GM19395 (cell line): ENCODE data around the gene GNPAT.
A peak's percentile ranks its signal among the peaks of the same experiment; 100 is the strongest.

Experiments used
- ATAC-seq: cut with Tn5 transposase; IDR thresholded peaks from one replicate; pipeline ENCODE4 v1.9.1; 2021; ENCODE audit warnings: mild to moderate bottlenecking, moderate library complexity; ENCODE audit not compliant: unreplicated experiment

Gene GNPAT

GRCh38 chr1:231240883-231241735, at the start of gene GNPAT:
Gene GNPAT (plus strand): TSS chr1:231241212. CDS start chr1:231241379, 167 bp downstream.
- ATAC-seq, result peak; percentile 93

GRCh38 chr1:231192620-231193163, 48.3 kb upstream of the GNPAT start:
- ATAC-seq, result no peak

GRCh38 chr1:231193710-231194340, 47.2 kb upstream of the GNPAT start:
- ATAC-seq, result no peak

DNA sequence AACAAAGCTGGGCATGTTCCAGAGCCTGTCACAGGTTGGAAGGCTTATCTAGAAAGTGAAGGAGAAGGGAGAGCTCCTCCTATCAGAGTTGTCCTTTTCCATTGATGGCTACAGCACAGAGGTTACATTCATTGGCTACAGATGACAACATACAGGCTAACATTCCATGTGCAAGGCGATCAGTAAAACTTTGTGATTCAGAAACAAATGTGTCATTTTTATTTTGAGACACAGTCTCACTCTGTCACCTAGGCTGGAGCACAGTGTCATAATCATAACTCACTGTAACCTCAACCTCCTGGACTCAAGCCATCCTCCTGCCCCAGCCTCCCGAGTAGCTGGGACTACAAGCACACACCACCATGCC, 46.6 kb upstream of the GNPAT start:
- no peak for ATAC-seq

DNA sequence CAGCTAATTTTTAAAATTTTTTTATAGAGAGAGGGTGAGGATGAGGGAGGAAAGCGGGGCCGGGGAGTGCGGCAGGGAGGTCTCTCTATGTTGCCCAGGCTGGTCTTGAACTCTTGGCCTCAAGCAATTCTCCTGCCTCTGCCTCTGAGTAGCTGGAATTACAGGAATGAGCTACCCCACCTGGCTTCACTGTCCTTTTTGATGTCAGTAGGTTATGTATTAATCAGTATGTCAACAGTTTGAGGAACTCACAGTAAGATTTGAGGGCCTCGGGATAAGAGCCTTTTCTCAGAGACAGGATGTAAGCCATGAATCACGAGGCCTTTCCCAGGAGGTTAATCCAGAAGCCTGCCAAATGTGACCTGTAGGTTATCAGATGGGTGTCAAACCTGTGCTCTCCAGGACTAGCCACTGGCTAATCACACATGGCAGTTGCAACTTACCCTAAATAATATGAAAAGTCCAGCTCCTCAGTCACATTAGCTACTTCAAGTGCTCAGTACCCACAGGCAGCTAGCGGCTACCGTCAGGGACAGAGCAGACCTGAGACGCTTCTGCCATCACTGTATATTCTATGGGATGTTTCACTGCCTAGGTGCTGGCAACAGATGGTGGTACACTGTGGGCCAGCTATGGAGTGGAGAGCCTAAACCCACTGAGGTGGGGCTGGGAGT, 46.0 kb upstream of the GNPAT start:
- no peak for ATAC-seq

DNA sequence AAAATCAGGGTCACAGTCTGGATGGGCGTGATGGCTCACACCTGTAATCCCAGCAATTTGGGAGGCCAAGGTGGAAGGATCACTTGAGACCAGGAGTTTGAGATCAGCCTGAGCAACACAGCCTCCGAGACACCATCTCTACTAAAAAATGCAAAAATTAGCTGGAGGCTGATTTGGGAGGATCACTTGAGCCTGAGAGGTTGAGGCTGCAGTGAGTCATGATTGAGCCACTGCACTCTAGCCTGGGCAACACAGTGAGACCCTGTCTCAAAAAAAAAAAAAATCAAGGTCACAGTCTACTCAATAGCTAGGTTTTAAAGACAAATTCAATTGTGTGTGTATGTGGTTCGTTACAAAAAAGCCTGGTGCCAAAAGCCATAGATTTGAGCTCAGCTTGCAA, 44.7 kb upstream of the GNPAT start:
- no peak for ATAC-seq

DNA sequence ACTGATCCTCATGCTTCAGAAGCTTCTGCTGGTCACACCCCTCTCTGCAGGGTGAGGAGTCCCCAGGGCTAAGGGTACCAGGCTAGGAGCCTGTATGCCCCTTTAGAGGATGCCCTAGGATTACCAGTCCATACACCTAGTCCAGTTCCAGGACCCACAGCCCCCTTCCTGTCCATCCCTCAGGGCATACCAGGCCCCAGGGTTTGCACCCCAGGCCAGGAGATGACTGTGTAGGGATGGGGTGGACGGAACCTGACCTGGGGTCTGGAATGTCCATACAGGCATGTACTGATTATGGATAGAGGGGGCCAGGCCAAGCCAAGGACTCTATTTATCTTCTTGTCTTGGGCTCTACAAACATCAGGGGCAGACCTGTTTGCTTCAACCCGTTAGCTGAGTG, 44.3 kb upstream of the GNPAT start:
- no peak for ATAC-seq

DNA sequence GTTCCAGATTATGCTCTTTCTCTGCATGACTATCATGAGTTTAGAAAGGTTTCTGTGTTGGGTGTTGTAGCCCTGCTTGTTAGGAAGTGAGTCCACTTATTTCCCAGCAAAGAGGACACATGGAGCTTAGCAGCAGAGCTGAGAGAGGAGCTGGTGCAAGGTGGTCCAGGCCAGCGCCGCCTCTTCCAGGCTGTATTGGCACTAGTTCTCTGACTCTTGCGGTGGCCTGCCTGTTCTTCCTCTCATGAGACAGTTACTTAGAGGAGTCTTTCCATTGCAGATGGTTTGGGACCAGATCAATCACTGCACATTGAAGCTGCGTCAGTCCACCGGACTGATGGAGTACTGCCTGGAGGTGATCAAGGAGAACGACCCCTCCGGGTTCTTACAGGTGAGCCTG, 41.1 kb upstream of the GNPAT start:
- ATAC-seq, result no peak

DNA sequence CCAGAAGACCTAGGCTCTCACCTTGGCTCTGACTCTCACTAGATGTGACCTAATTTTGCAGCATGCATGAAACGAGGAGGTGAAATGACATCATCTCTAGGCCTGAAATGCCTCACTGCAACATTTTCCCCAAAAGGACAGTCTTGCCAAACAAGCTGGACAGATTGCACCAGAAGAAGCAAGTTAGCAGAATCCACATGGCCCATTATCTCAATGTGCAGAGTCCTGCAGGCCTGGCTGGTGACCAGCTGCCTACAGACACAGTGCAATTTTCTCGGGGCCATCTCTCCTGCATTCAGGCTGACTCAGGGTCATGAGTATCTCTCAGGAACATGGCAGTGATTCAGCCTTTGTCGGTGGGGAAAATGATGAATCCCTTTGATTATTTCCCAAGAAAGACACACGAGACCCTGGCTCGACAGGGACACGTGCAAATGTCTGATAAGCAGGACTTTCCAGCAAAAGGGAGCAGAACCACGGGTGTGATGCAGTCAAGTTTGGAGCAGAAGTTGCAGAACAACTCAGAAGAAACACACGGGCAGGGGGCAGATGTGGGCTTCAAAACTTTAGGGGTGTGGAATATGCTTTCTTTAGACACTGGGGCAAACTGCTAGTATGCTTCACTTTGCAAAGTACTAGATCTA, 40.5 kb upstream of the GNPAT start:
- ATAC-seq, result no peak

GRCh38 chr1:231201375-231201978, 39.5 kb upstream of the GNPAT start:
- ATAC-seq, result no peak

DNA sequence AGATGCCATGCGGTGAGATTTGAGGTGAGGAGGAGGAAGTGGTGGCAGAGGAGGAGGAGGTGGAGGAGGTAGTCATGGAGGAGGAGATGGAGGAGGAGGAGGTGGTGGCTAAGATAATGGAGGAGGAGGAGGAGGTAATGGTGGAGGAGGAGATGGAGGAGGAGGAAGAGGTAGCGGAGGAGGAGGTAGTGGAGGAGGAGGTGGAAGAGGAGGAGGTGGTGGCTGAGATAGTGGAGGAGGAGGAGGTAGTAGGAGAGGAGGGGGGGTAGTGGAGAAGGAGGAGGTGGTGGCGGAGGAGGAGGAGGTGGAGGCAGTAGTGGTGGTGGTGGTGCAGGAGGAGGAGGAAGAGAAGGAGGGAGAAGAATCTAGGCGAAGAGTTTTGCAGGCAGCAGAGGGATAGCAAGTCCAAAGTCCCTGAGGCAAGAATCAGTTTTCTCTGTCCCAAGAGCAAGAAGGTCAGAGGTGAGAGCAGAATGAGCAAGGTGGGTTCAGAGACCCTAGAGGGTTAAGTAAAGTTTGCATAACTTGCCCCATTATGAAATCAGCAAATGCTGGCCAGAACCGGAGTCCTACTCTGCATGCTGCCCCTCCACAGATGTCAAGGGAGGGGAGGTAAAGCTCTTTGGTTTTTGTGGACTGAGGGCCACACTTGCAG, 38.9 kb upstream of the GNPAT start:
- ATAC-seq, result no peak

DNA sequence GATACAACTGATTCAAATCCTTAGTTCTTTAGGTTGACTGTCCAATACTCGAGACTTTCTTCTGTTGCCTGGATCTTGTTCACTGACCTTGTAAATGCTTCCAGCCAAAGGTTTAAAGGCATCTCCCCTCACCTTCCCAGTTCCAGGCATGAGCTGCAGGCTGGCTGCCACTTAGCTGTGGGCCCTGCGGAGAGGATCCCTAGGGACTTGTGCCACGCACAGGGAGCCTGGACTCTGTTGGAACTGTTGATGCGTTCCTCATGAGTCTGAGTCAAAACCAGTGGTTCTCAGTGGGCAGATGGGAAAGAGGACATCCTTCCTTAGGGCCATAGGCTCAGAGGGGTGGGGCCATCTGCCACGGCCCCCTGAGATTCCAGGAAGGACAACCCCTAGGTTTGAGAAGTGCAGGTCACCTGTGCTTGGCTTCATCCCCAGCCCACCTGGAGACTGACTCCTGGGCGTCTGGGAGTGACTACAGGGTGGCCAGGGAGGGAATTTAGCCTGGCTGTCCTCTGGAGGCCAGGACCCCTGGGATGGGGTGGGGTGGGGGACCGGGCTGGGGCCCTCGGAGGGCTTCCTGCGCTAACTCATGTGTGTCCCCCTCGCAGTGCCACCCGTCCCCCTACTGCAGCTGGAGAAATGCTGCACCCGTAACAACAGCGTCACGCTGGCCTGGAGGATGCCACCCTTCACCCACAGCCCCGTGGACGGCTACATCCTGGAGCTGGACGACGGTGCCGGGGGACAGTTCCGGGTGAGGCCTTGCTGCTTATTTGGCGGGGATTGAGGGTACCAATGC, 37.6 kb upstream of the GNPAT start:
- ATAC-seq, result no peak

GRCh38 chr1:231206856-231207255, 34.2 kb upstream of the GNPAT start:
- ATAC-seq, result no peak

- ATAC-seq, result no peak
Measured at GRCh38 chr1:231207437-231207836, 33.6 kb upstream of the GNPAT start.

GRCh38 chr1:231208980-231209379, 32.0 kb upstream of the GNPAT start:
- ATAC-seq, result no peak

GRCh38 chr1:231209531-231209930, 31.5 kb upstream of the GNPAT start:
- no peak for ATAC-seq

DNA sequence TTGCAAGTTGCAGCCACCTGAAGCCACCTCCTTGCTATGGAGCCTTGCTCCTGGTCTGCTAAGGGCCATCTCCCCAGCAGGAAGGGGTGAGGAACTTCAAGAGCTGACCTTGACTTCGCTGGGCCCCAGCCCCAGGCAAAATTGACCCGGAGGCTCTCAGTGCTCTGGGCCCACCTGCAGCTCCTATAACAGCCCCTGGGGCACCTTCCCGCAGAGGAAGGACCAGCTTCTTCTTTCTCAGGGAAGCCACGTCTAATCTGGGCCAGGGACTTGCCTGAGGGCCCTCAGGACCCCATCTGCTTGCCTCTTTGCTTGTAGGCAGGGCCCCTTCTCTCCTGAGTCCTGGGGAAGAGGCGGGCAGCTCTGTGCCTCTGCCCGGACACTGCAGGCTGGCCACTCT, 30.9 kb upstream of the GNPAT start:
- no peak for ATAC-seq

- peak; percentile 84 for ATAC-seq
Measured at GRCh38 chr1:231211005-231211857, 29.8 kb upstream of the GNPAT start.
